Activated gamma-delta T cell (primary cell): ENCODE measurements around the gene AGTRAP.

ENCODE experiments used
- DNase-seq: peaks from one replicate; lab custom pipeline; 2025; lab: John Stamatoyannopoulos, UW

The AGTRAP gene

DNA sequence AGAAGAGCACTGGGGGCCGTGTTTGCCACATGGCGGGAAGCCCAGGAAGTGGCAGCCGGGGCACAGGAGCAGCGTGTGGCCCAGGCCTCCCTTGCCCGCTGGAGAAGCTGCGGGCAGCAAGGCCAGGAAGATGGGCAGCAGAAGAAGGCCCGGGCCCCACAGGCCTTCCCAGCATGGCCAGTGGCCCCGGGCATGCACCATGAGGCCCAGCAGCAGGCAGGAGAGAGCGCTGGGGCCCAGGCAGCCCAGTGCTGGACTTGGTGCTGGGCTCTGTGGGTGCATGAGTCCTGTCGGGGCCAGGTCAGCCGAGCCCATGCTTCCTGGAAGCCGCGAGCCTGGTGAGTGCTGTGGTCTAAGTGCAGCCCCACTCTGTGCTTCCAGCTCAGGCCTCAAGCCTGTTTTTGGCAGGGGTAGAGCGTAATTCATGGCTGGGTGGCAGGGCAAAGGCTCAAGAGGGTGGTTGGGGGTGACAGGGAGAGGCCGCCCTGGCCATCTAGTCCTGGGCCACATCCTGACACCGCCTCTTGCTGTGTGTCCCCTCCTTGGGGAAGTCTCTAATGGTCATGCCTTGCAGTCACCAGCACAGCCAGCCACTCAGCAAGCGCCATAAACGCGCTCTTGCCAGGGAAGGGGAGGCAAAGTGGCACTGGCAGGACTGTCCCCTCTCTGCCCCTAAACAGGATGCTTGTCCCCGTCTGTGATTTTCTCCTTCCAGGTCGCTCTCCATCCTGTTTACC, 48.5 kb downstream of the AGTRAP start:
- no peak for DNase-seq

DNA sequence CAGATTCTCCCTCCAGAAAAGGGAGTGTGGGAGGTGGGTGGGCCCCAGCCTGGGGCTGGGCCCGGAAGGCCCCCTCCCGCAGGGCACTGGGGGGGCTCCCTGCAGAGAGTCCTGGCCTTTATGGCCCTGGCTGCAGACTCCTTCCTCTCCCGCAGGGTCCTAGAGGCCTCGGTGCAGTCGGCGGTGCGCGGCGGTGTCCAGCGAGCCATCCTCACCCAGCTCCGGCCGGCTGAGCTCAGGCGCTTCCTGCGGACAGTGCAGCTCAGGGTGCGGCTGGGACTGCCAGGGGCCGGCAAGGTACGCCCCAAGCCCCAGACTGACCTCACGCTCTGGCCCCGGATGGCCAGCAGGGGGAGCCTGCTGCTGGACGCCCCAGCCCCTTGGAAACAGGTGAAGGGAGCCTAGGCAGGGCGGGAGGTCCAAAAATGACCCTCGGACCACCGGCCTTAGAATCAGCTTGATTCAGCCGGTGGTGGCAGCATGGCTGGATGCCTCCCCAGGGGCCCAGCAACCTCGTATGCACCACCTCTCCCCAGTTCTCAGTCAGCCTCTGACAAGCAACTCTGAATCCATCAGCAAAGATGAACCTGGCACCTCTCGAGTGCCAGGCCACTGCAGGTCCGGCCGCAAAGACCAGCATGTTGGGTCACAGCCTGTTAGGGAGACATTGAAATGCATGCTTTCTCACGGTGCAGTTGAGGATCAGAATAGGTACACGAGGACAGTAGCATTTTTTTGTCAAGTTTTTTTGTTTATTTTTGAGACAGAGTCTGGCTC, 49.2 kb downstream of the AGTRAP start:
- no peak for DNase-seq

DNA sequence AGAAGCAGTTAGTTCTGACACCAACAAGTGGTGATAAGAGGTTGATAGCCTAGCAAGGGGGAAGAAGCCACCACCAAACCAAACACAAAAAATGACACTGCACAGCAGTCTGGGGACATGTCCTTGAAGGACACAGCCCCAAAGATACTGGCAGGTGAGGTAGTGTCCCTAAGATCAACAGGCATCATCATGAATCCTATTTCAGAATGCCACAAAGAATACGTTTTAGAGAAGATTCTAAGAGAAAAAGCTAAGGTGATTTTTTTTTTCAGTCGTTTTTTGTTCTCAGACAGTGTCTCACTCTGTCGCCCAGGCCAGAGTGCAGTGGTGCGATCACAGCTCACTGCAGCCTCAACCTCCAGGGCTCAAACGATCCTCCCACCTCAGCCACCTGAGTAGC, 50.2 kb downstream of the AGTRAP start:
- no peak for DNase-seq

DNA sequence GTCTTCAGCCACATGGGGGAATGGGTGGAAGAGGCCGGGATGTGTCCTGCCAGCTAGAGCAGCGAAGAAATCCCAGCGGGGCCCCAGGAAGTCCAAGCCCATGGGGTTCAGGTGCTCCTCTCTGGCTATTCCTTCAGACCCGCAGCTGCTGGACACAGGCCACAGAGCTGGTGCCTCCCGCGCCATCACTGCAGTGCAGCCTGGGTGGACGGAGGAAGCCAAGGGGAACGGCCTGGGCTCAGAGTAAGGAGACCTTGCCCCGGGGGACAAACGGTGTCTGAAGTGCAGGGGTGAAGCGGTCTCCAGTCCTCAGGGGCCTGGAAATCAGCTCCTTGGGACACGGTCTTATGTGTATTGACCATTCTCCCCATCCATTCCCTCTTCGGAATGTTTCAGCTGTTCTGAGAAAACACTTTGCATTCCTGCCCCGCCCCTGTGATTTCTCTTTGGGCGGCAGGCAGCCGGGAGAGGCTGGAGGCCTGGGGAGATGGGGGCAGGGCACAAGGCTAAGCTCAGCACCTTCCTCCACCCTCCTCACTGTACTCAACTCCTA, 51.4 kb downstream of the AGTRAP start:
- DNase-seq = no peak

DNA sequence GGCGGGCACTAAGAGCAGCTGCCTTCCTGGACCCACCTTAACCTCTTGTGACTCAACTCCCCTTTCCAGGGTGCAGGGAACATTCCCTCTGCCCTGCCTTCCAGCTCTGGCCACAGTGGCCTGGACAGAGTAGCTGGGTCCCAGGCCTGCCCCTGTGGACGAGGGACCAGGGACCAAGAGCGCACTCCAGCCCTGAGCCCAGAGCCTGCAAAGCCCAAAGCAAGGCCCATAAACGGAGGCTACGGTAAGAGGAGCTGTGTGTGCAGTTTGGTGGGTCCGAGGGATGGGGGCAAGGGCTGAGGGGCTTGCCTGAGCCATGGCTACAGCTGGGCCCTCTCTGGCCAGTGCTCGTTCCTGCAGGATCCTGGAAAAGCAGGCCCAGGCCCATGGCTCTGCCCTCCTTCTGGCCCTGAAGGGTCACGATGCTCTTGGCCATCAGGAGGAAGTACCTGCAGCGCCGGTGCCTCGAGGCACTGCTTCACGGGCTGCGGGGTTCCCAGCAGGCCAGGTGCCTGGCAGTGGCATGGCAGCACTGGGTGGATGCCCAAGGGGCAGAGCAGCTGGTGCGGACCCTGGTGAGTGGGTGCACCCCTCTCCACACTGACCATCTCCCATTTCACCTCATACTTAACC, 52.0 kb downstream of the AGTRAP start:
- DNase-seq = no peak

DNA sequence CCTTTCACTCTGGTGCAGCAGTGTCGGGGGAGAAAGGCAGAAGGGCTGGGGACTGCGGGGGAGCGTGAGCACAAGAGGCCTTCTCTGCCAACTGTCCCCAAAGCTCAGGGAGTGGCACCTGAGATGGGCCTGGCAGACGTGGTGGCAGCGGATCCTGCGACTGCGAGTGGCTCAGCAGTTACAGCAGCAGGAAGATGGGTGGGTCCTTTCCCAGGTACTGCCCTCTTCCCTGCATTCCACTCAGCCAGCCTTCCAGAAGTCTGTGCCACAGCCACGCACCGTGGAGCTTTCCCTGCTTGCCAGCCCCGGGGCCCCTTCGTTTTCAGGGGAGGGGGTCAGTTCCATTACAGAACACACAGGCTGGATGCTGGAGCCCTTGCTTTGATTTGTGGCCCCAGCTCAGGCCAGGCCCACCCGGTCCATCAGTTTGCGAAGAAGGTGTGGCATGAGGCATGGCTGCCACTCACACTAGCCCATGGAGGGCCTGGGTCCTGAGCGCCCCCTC, 52.7 kb downstream of the AGTRAP start:
- DNase-seq = no peak

DNA sequence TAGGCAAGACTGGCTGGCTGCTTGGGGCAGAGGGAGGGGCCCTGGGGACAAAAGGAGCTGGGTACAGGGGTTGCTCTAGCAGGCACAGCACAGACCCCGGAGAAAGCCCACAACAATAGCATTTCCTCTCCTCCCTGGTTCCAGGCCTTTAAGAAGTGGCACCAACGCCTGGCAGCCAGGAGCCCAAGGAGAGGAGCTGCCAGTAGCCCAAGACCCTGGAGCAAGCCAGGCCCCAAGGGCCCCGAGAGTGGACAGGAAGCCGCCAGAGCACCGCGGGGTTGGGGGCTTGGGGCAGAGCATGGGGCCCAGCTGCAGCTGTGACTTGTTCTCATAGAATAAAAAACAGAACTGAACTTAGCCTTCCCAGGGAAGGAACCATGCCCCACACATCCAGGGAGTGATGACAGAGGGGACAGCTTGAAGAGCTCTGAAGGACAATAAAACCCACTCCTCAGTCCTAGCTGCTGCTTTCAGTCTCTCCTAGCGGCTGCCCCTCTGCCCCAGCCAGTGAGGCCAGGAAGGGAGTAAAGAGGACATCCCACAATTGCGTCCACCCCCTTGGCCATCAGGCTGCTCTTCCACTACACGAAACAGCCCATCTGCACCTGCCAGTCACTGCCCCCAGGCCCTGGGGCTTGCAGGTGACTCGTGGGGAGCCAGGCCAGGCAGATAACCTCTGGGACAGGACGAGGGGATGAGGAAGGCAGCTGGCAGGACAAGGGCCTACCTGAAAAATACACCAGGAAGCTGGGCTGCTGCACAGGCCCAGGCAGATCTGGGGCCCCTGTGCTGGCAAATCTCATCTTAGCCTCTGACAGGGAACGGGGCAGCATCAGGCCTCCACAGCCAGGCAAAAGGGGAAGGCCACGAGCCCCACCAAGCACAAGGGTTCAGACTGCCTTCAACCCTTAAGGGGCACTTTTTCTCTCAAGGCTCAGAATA, 53.5 kb downstream of the AGTRAP start:
- DNase-seq = no peak

DNA sequence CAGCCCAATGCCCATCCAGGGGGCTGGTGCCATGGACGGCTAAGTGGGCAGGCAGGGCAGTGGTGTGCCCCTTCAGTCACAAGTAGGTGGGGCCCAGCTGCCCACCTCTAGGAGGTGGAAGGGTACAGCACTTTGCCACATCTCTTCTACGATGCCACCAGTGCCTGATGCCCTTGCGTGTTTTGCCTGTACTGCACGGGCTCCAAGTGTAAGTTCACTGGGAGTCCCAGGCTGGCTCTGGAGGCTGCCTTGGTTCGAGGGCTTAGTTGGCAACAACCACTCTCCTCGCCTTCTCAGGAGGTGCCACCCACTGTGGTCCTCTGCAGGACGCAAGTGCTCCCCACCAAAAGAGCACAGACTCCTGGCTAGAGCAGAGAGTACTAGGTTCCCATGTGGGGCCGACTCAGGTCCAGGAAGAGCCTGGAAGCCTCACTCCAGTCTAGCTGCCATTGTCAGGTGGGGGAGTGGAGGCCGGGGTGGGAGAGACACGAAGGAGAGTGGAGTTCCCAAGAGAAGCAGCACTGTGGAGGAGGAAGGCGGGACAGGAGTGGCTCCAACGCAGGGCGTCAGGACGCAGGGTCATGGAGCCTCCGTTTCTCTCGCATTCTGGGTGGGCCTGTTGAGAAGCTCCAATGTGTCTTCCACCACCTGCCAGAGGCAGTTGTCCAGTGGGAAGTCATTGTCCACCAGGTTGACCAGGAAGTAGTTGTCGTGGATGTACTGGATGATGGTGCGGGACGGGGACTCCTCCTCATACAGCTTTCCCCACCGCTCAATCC, 54.4 kb downstream of the AGTRAP start:
- no peak for DNase-seq

DNA sequence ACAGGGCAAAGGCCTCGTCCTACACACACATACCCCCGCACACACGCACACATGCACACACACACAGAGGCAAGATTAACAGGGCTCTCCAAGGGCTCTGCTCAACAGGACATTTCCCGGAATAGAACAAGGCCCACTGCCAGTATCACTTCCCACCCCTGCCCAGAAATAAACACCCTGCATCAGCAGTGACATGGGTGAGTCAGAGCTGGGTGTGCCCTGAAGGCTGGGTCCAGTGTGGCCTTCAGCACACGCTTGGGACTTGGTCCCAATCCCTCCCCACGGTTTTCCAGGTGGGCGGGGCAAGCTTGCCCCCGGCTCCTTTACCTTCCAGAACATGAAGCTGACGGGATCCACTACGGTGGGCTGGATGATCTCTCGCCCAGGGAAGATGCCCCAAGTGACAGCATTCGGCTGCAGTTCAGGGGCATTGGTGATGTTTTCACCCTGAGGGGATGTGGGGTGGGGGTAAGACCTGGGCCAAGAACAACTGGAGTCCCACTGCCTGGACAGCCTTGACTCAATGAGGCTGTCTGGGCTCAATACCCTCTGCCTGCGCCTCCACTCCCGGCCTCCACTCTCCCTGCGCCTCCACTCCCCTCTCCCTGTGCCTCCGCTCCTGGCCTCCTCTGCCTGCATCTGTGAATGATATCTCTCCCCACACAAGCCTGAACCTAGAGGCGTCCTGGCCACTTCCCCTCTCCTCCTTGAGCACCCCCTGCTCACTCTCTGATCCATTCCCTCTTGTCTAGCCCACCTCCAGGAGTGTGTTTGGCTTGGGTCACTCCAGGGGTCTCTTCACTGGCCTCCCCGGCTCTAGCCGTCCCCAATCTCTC, 55.2 kb downstream of the AGTRAP start:
- no peak for DNase-seq

DNA sequence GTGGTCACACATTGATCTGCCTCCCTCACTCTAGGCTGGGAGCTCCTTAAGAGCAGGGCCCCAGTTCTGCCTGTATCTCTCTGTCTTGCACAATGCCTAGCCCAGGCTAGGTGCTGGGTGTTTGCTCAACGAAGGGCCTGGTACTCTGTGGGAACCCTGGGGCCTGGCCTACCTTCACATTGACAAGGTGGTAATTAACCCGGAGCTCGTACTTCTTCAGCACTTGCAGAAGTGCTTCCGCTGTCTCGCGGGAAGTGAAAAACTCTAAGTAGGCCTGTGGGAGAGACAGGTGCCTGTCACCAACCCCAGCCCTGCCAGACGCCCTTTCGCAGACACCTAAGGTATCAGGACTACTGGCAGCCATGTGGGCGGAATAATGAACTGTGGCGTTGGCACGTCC, 56.2 kb downstream of the AGTRAP start:
- no peak for DNase-seq

DNA sequence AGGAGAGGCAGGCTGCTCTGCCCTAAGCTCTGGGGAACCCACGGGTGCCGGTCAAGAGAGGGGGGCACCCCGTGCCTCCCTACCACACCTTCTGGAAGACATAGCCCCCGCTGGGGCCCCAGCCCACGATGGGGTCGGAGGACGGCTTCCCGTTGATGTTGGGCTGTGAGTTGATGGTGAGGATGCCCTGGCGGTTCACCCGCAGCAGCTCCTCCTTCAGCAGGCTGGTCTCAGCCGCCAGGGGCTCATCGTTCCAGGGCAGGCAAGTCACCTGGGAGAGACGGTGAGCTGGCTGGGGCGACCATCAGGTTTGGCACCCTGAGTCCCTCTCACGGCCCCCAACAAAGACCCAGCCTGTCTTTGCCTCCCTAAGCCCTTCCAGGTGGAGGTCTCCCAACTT, 57.9 kb downstream of the AGTRAP start:
- DNase-seq = no peak

DNA sequence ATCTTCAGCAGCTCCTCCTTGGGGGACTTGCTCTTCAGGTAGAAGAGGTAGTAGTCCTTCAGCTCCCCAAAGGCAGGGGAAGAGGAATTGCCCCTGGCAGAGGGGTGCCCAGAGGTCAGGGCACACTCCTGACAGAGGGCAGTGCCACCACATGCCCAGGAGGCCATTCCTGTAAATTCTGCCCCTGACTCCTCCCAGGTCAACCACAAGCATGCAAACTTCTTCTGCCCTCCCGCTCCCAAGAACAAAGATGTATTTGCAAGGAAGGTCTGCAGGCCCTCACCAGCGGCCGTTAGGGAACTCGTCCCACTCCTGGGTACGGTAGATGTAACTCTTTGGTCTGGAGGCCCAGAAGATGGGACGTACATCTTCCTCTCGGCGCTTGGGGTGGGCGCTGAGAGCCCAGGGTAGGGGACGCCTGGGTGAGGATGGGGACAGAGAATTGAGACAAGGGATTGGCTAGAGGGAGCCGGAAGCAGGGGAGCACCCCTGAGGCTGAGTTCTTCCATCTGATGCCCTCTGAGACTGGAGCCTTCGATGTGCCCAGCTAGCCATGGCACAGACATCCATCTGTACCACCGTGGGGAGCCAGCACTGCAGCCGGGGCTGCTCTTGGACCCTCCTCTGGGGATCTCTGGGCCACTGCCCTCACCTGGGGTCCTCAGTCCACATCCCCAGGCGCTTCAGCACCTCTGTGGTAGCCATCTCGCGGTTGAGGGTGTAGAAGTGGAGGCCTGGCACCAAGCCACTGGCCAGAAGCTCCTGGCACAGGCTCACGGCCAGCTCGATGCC, 58.7 kb downstream of the AGTRAP start:
- no peak for DNase-seq

DNA sequence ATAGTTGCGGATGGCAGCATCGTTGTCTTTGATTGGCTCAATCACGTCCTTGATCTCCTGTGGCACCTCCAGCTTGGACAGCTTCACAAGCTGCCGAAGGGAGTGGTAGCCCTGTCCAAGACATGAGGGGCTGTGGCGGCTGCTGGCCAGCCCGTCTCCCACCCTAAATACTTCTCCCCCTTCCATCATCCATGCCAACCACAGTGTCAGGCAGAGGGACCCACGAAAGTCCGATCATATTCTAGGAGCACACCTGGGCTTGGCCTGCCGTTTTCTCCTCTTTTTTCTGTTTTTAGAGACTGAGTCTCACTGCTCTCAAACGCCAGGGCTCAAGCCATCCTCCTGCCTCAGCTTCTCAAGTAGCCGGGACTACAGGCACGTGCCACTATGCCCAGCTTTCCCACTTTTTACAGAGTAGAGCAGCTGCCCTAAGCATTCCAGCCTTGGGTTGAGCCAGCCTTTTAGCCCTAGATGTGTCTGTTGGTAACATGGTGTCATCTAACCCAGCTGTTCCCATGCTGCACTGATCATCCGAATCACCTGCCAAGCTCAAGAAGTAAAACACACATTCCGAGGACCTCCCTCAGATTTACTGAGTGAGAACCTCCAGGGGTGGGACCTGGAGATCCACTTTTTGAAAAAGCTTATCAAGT, 59.4 kb downstream of the AGTRAP start:
- DNase-seq = no peak

DNA sequence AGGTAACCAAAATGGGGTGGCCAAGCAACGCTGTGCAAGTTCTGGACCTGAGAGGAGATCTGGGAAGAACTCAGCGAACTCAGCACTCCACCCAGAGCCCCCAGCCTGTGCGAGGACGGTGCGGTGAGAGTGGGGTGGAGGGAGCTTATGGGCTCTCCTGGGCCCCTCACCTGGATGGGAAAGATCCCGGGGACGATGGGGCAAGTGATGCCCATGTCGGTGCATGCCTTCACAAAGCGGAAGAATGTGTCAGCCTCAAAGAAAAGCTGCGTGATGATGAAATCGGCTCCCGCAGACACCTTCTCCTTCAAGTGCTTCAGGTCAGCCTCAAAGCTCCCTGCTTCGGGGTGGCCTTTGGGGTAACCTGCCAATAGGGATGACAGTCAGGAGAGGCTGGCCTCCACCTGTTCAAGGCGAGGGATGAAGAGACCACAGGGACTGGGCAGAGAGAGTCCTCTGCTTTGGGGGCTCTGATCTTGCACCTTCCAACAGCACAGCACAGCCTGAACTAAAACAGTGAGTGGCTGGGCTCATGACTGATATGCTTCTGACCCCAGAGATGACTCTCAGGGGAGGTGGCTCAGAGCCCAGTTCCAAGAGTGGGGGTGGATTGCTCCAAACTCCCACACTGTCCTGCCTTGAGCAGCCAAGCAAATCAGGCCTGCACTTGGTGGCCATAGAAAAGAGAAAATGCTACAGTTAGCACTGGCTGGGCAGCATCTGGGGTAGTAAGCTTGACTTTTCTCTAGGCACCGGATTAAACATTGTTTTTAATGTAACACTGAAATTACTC, 60.3 kb downstream of the AGTRAP start:
- no peak for DNase-seq

DNA sequence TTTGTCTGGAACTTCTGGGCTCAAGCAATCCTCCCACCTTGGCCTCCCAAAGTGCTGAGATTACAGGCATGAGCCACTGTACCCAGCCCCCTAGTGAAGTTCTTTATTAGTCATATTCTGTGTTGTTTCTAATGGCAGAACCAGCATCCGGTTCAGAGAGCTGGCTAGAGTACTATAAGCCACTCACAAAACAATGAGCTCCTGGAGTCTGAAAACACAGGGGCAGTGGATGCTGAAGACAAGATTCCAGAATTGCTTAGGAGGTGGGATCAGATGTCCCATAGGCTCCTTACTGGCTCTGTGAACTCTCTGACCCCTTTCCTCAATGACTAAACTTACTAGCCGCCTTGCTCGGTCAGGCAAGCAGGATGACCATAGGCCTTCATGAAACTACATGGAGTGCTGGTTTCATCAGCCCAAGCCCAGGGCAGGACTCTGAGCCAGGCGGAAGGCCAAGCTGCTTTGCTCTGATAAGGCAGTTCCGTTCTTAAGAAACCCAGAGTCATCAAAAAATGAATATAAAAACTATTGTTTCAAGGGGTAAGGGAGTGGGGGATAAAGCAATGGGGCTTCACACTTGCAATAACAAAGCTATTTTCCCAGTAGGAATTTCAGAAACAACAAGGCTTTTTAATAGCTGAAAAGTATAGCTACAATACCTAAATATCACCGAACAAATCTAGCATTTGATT, 61.7 kb downstream of the AGTRAP start:
- DNase-seq = no peak

DNA sequence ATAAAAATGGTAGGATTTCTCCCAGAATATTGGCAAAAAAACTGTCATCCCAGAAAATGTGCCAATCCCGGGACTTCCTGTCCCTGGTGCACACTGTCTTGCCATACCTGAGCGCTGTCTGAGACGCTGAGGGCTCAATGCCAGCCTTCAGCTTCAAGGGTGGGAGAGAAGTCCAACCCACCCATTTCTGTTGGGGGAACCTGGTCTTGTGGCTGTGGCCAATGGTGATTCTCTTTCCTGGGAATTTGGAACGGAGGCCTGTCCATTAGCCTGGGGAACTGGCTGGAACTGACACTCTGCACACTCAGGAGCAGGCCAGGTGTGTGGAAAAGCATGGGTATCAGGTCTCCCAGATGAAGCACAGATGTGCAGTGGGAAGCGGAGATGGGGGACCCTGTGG, 63.2 kb downstream of the AGTRAP start:
- DNase-seq = no peak

DNA sequence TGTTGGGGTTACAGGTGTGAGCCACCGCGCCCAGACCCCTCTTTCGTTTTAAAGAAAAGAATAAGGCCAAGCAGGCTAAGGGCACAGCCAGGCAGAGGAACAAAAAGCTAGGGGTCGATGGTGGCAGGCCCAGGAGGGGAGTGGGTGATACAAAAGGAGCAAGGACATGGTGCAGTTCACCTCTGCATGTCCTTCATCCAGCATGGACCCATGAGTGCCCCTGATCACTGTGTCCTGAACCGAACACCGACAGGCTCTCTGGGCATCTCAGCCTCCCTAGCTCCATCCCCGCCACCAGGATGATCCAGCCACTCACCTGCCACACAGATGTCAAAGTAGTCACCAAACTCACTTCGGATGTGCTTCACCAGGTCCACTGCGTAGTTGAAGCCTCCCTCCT, 64.0 kb downstream of the AGTRAP start:
- no peak for DNase-seq
